NCI-H2171 treated with DMSO at 0.1 percent for 48 hours (cell line): ENCODE measurements around the gene DPH2.

ENCODE experiments used
- DNase-seq: peaks from one replicate; lab custom pipeline; 2025; lab: John Stamatoyannopoulos, UW

The DPH2 gene

DNA sequence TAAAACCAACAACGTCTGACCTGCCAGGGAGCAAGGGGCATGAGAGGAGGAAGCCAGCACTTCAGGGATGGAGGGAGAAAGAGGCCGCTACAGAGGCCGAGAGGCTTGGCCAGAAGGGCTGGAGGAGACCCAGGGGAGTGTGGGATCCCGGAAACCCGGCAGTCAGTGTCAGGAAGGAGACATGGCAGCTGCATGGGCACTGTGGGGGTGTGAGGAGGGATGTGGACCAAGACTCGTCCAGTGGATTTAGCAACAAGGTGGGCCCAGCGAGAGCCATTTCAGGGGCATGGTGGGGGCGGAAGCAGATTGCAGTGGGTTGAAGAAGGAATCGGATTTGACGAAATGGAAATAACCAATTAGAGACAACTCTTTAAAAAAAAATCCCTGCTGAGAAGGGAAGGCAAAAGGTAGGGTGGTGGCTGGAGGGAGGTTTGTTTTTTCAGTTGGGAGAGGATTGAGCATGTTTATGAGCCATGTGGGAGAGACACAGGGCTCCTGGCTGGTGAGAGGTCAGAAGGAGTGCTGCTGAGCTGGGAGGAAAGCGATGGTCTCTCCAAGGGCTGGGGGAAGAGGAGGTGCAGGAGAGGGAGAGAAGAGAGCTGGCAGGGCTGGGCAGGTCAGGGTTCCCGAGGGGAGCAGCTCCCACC, 13.6 kb downstream of the DPH2 start:
- no peak for DNase-seq

- no peak for DNase-seq
Observed at GRCh38 chr1:43984855-43985254, 15.0 kb downstream of the DPH2 start.

GRCh38 chr1:43985984-43986595, 16.3 kb downstream of the DPH2 start:
- no peak for DNase-seq

DNA sequence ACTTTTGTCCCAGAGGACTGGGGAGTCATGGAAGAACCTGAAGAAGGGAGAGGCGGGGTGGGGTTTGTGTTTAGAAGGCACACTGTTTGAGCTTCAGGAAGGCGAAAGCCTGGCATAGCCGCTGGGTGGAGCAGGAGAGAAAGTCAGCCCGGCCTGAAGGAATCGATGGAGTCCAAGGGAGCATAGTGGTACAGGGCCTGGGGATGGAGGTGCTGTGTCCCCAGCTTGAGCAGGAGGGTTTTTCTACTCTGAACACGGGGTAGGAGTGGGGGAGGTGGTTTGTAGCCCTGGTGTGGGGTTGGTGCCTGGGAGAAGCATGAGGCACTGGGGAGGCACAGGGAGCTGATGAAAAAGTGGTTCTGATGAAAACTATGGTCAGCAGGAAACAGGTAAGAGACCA, 16.9 kb downstream of the DPH2 start:
- no peak for DNase-seq

DNA sequence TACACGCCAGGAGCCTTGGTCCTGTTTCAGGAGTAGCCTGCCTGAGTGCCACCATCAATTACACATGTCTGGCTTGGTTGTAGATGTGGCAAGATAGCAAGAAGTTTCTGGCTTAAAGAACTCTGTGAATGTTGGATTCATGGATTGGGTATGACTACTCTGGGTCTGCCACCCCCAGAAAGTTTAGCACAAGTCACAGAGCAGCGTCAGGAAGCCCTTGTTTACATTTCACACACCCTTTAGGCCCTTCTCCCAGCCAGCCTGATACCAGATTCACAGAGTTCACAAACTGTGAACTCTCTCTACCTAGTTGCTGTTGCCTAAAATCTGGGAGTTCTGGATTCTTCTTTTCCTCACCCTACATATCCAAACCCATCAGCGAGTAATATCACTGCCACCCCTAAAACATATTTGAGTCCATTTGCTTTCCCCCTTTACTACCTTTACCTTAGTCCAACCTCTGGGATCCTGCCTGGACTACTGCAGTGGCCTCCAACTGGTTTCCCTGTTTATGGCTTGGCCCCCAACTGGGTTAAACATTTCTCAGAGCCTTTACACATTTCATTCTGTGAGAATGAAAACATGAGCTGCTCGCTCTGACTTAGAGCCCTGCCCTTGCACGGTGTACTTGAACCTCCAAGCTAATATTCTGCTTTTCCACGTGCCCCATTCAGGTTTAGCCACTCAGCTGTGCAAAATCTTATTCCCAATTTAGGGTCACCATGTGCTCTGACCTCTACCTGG, 17.5 kb downstream of the DPH2 start:
- no peak for DNase-seq

DNA sequence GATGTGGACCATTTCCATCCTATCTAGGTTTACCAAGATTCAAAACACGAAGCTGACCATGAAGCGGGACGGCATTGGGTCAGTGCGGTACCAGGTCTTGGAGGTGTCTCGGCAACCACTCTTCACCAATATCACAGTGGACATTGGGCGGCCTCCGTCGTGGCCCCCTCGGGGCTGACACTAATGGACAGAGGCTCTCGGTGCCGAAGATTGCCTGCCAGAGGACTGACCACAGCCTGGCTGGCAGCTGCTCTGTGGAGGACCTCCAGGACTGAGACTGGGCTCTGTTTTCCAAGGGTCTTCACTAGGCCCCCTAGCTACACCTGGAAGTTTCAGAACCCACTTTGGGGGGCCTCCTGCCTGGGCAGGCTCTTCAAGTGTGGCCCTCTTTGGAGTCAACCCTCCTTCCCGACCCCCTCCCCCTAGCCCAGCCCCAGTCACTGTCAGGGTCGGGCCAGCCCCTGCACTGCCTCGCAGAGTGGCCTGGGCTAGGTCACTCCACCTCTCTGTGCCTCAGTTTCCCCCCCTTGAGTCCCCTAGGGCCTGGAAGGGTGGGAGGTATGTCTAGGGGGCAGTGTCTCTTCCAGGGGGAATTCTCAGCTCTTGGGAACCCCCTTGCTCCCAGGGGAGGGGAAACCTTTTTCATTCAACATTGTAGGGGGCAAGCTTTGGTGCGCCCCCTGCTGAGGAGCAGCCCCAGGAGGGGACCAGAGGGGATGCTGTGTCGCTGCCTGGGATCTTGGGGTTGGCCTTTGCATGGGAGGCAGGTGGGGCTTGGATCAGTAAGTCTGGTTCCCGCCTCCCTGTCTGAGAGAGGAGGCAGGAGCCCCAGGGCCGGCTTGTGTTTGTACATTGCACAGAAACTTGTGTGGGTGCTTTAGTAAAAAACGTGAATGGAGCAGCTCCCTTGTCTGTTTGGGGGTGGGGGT, 20.7 kb downstream of the DPH2 start:
- DNase-seq: no peak

- DNase-seq: peak; percentile 41
Observed at GRCh38 chr1:43991200-43991475, 21.3 kb downstream of the DPH2 start.

- peak; percentile 60 for DNase-seq
Observed at GRCh38 chr1:43991476-43992231, 21.8 kb downstream of the DPH2 start, which contains the start of gene CCDC24. Gene CCDC24 (plus strand): TSS chr1:43991599. CDS start chr1:43991879, 280 bp downstream.

GRCh38 chr1:43992232-43992995, 22.6 kb downstream of the DPH2 start:
- DNase-seq: no peak

GRCh38 chr1:43993206-43993914, 23.6 kb downstream of the DPH2 start:
- DNase-seq: no peak

DNA sequence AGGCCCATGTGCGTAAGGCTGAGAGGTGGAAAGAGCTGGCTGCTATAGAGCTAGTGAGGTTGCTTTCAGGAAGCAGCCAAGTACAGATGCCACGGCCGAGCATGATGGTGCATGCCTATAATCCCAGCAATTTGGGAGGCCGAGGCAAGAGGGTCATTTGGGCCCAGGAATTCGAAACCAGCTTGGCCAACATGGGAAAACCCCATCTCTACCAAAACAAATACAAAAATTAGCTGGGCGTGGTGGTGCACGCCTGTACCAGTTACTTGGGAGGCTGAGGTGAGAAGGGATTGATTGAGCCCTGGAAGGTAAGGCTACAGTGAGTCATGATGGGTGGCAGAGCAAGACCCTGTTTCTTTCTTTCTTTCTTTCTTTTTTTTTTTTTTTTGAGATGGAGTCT, 24.3 kb downstream of the DPH2 start:
- no peak for DNase-seq

GRCh38 chr1:43994794-43995790, 25.3 kb downstream of the DPH2 start:
- peak; percentile 50 for DNase-seq

GRCh38 chr1:43995984-43996732, 26.3 kb downstream of the DPH2 start:
- no peak for DNase-seq

GRCh38 chr1:43996733-43997115, 26.9 kb downstream of the DPH2 start:
- DNase-seq: no peak

DNA sequence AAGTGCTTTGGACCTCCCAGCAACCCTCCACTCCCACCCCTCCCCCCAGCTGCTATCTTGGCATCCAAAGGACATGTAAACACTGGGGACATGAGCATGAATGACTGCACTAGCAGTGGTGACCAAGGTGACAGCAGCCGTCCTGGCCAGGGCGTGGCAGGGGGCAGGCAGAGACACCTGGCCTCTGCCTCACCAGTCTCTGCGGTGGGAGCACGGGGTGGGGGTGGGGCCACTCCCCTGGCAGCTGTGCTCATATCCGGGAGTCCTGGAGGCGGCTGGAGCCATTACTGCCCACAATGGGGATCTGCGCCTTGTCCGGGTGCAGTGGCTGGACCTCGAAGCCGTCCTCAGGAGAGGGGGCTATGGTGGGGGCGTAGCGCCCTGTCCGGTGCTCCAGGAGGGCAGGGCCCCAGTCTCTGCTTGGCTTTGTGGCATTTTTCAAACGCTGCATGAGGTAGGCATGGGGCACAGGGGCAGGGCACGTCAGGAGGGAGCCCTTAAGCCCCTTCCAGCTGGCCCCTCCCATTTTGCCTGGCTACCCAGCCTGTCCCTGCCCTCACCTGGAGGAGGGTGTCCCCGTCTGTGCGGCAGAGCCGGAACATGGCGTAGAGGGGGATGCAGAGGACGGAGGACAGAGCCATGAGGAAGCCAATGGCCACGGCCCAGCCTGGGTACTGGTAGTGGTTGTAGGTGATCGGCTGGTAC, 27.6 kb downstream of the DPH2 start:
- no peak for DNase-seq

DNA sequence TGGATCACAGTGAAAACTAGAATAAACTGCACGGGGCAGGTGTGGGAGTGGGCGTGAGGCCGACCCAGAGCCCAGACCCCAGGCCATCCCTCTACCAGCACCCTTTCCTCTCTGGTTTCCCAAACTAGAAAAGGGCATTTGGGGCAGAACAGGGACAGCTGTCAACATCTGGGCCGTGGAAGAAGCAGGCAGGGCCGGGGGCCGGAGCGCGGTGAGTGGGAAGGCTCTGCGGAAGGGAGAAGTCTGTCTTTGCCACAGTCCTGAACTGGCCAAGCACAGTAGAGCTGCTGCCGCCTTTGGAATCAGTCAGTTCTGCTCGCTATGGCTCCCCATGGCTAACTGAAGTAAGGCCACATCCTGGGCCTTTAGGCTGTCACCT, 28.2 kb downstream of the DPH2 start:
- DNase-seq: no peak

DNA sequence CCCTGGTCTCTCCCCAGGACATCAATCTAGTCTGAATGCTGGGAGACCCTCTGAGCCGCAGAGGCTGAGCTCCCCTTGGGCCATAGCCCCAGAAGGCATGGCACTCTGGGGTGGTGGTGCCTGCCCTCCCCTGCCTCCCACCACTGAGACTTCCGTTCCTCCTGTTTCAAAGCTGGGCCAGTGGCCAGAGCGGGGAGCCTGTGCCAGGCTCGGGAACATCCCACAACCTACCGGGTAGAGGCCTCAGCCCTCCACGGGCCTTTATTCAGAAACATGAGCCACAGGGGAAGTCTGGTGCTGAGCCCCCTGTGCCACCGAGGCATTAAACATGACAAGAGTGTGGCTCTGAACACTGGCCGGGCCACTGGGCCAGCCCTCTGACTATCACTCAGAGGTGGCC, 29.6 kb downstream of the DPH2 start:
- no peak for DNase-seq
